ENCODE measurements around the gene C1R. TPM values are rescaled to one million over a fixed set of nuclear protein-coding genes. Genes with fewer than 3 reads are reported as not detected.

C1R gene
- total and polyA plus RNA-seq, 2 donors = 51.5 to 149 TPM

DNA sequence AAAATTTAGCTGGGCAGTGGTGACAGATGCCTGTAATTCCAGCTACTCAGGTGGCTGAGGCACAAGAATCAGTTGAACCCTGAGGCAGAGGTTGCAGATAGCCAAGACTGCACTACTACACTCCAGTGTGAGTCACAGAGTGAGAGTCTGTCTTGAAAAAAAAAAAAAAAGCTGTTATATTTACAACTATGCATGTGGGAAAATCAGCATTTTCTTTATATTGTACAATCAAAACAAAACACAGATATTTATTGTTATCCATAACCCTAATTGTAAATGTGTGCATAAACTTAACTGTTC is 12.5 kb downstream of the C1R start:
- H3K36me3 ChIP-seq (ENCODE audit: control insufficient read depth in 2 of 2, insufficient read depth in 2 of 2, low read length in 1 of 2) = no peaks in the 10 kb centered on the region
- no peaks in the 10 kb centered on the region for H3K4me1 ChIP-seq (ENCODE audit: control insufficient read depth in 2 of 2, insufficient read depth in 2 of 2, low read length in 2 of 2)
- H3K9me3 ChIP-seq (ENCODE audit: control insufficient read depth in 2 of 2, insufficient read depth in 1 of 2, low read length in 1 of 2) = no peaks in the 10 kb centered on the region
- DNase-seq (ENCODE audit: low read depth in 6 of 9, low spot score in 9 of 9) = no peak
- H3K27ac ChIP-seq (ENCODE audit: low read depth in 1 of 2, low read length in 1 of 2) = no peak overlapping the region
- H3K4me3 ChIP-seq (ENCODE audit: low read length in 2 of 2) = no peak overlapping the region
- H3K27me3 ChIP-seq (ENCODE audit: control insufficient read depth in 2 of 2, insufficient read depth in 1 of 2, low read length in 1 of 2) = no peaks in the 10 kb centered on the region

DNA sequence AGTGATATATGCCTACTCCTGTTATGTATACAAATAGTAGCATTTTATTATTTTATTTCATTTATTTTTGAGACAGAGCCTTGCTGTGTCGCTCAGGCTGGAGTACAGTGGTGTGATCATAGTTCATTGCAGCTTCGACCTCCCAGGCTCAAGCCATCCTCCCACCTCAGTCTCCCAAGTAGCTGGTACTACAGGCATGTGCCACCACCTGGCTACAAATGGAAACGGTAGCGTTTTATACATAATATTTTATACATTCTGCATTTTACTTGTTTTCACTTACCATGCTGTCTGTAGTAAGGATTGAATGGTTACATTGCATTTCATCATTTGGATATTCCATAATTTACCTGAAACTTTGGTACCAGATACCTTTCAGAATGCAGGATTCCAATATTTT is 14.1 kb downstream of the C1R start:
- Histone ChIP-seq H3K27me3 (ENCODE audit: control insufficient read depth in 2 of 2, insufficient read depth in 1 of 2, low read length in 1 of 2) (no peaks in the 10 kb centered on the region), H3K27ac (ENCODE audit: low read depth in 1 of 2, low read length in 1 of 2) (no peak overlapping the region), H3K4me1 (ENCODE audit: control insufficient read depth in 2 of 2, insufficient read depth in 2 of 2, low read length in 2 of 2) (no peaks in the 10 kb centered on the region), H3K36me3 (ENCODE audit: control insufficient read depth in 2 of 2, insufficient read depth in 2 of 2, low read length in 1 of 2) (no peaks in the 10 kb centered on the region), H3K4me3 (ENCODE audit: low read length in 2 of 2) (no peak overlapping the region), H3K9me3 (ENCODE audit: control insufficient read depth in 2 of 2, insufficient read depth in 1 of 2, low read length in 1 of 2) (no peaks in the 10 kb centered on the region)
- WGBS = 70% methylated on average over 4 of the region's 4 CpGs
- DNase-seq (ENCODE audit: low read depth in 6 of 9, low spot score in 9 of 9) = no peak

DNA sequence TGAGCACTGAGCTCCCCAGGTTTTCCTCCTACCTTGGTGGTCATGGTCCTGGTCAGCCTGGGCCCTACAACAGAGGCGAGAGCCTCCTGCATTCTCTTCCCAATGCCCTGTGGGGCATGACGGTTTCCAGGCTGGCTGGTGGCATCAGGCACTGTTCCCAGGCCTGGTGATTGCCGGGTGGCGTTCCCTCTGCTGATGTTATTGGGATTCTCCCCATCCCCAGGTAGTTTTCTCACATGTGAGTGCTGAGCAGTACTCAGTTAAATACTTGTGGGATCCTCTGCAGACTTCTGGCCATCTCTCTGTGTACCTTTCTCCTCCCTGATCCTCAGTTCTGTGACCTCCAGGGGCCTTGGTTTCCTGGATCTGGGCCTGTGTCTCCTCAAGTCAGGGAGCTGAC is 15.8 kb downstream of the C1R start:
- no peak for DNase-seq (ENCODE audit: low read depth in 6 of 9, low spot score in 9 of 9)
- Histone ChIP-seq H3K9me3 (ENCODE audit: control insufficient read depth in 2 of 2, insufficient read depth in 1 of 2, low read length in 1 of 2) (no peaks in the 10 kb centered on the region), H3K27me3 (ENCODE audit: control insufficient read depth in 2 of 2, insufficient read depth in 1 of 2, low read length in 1 of 2) (no peaks in the 10 kb centered on the region), H3K27ac (ENCODE audit: low read depth in 1 of 2, low read length in 1 of 2) (no peak overlapping the region), H3K4me3 (ENCODE audit: low read length in 2 of 2) (no peak overlapping the region), H3K4me1 (ENCODE audit: control insufficient read depth in 2 of 2, insufficient read depth in 2 of 2, low read length in 2 of 2) (no peaks in the 10 kb centered on the region), H3K36me3 (ENCODE audit: control insufficient read depth in 2 of 2, insufficient read depth in 2 of 2, low read length in 1 of 2) (no peaks in the 10 kb centered on the region)
- WGBS = 96% methylated on average over 4 of the region's 4 CpGs

DNA sequence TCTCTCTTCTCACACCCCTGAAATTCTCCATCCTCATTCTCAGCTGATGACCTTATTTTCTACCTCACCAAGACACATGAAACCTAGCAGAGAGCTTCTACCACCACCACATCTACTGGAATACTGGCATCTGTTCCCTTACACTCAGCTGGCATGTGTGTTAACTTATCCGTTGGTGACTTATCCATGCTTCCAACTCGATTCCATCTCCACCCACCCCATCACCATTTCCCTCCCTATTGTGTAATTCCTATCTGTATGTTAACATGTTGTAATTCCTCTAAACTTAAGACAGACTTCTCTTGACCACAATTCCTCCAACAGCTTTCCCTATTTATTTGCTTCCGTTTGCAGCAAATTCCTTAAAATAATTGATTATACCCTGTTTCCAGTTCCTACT is 16.3 kb downstream of the C1R start:
- Histone ChIP-seq H3K4me3 (ENCODE audit: low read length in 2 of 2) (no peak overlapping the region), H3K4me1 (ENCODE audit: control insufficient read depth in 2 of 2, insufficient read depth in 2 of 2, low read length in 2 of 2) (no peaks in the 10 kb centered on the region), H3K9me3 (ENCODE audit: control insufficient read depth in 2 of 2, insufficient read depth in 1 of 2, low read length in 1 of 2) (no peaks in the 10 kb centered on the region), H3K27me3 (ENCODE audit: control insufficient read depth in 2 of 2, insufficient read depth in 1 of 2, low read length in 1 of 2) (no peaks in the 10 kb centered on the region), H3K27ac (ENCODE audit: low read depth in 1 of 2, low read length in 1 of 2) (no peak overlapping the region), H3K36me3 (ENCODE audit: control insufficient read depth in 2 of 2, insufficient read depth in 2 of 2, low read length in 1 of 2) (no peaks in the 10 kb centered on the region)
- no peak for DNase-seq (ENCODE audit: low read depth in 6 of 9, low spot score in 9 of 9)
- WGBS = 94% methylated on average over 3 of the region's 3 CpGs

DNA sequence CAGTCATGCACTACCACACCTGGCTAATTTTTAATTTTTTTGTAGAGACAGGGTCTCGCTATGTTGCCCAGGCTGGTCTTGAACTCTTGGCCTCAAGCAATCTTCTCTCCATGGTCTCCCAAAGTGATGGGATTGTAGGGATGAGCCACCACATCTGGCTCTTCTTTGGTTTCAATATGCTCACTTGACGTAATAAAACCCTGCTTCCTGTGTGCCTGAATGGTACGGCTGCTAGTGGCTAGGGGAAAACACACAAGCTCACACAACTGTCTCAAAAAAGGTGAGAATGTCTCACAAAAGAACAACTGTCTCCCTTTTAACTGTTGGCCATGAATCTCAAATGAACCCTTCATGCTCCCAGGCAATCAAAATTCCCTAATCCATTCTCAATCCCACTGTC is 16.7 kb downstream of the C1R start:
- no peaks in the 10 kb centered on the region for H3K36me3 ChIP-seq (ENCODE audit: control insufficient read depth in 2 of 2, insufficient read depth in 2 of 2, low read length in 1 of 2)
- DNase-seq (ENCODE audit: low read depth in 6 of 9, low spot score in 9 of 9) = no peak
- no peaks in the 10 kb centered on the region for H3K9me3 ChIP-seq (ENCODE audit: control insufficient read depth in 2 of 2, insufficient read depth in 1 of 2, low read length in 1 of 2)
- WGBS = 84% methylated on average over 3 of the region's 3 CpGs
- no peaks in the 10 kb centered on the region for H3K27me3 ChIP-seq (ENCODE audit: control insufficient read depth in 2 of 2, insufficient read depth in 1 of 2, low read length in 1 of 2)
- no peak overlapping the region for H3K4me3 ChIP-seq (ENCODE audit: low read length in 2 of 2)
- no peak overlapping the region for H3K27ac ChIP-seq (ENCODE audit: low read depth in 1 of 2, low read length in 1 of 2)
- H3K4me1 ChIP-seq (ENCODE audit: control insufficient read depth in 2 of 2, insufficient read depth in 2 of 2, low read length in 2 of 2) = no peaks in the 10 kb centered on the region

DNA sequence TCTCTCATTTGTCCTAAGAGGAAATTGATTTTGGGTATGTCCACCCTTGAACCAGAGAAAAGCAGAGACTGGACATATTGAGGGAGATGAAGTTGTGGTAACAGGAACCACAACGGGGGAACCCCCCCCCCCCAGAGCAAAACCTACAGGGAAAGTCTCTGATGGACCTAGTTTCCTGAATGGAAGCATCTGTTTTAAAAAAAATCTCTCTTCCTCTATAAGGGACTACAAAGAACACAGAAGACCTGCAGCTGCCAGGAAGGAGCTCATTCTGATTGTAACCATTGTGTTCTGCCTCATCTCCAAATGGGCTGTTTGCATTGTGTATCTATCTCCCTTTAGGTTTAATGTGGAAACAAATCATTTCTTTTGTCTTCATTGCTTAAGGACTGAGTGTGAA is 18.3 kb downstream of the C1R start:
- 2% methylated on average over 1 of the region's 1 CpG for WGBS
- H3K4me1 ChIP-seq (ENCODE audit: control insufficient read depth in 2 of 2, insufficient read depth in 2 of 2, low read length in 2 of 2) = no peaks in the 10 kb centered on the region
- H3K27me3 ChIP-seq (ENCODE audit: control insufficient read depth in 2 of 2, insufficient read depth in 1 of 2, low read length in 1 of 2) = no peaks in the 10 kb centered on the region
- H3K4me3 ChIP-seq (ENCODE audit: low read length in 2 of 2) = no peak overlapping the region
- no peak overlapping the region for H3K27ac ChIP-seq (ENCODE audit: low read depth in 1 of 2, low read length in 1 of 2)
- H3K9me3 ChIP-seq (ENCODE audit: control insufficient read depth in 2 of 2, insufficient read depth in 1 of 2, low read length in 1 of 2) = no peaks in the 10 kb centered on the region
- DNase-seq (ENCODE audit: low read depth in 6 of 9, low spot score in 9 of 9) = no peak
- H3K36me3 ChIP-seq (ENCODE audit: control insufficient read depth in 2 of 2, insufficient read depth in 2 of 2, low read length in 1 of 2) = no peaks in the 10 kb centered on the region

DNA sequence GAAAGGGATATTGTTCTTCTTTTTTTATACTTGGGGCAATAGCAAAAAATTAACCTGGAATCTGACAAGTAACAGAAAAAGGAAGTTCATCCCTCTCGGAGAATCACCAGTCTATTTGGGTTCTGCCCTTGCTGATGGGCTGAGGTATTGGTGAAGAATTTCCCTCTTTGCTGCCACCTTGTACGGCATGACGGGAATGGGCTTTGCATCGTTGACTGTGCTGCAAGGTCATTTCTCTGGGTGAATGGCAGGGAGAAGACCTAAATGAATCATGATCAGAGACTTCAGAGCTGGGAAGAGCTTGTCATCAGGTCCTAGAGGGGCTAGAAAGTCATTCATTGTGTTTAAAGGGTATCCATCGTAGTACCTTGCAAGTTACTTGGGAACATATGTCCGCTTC is 19.7 kb downstream of the C1R start:
- H3K36me3 ChIP-seq (ENCODE audit: control insufficient read depth in 2 of 2, insufficient read depth in 2 of 2, low read length in 1 of 2) = no peaks in the 10 kb centered on the region
- WGBS = 96% methylated on average over 6 of the region's 6 CpGs
- no peaks in the 10 kb centered on the region for H3K4me1 ChIP-seq (ENCODE audit: control insufficient read depth in 2 of 2, insufficient read depth in 2 of 2, low read length in 2 of 2)
- no peak for DNase-seq (ENCODE audit: low read depth in 6 of 9, low spot score in 9 of 9)
- H3K27ac ChIP-seq (ENCODE audit: low read depth in 1 of 2, low read length in 1 of 2) = no peak overlapping the region
- no peaks in the 10 kb centered on the region for H3K27me3 ChIP-seq (ENCODE audit: control insufficient read depth in 2 of 2, insufficient read depth in 1 of 2, low read length in 1 of 2)
- H3K4me3 ChIP-seq (ENCODE audit: low read length in 2 of 2) = no peak overlapping the region
- H3K9me3 ChIP-seq (ENCODE audit: control insufficient read depth in 2 of 2, insufficient read depth in 1 of 2, low read length in 1 of 2) = no peaks in the 10 kb centered on the region

DNA sequence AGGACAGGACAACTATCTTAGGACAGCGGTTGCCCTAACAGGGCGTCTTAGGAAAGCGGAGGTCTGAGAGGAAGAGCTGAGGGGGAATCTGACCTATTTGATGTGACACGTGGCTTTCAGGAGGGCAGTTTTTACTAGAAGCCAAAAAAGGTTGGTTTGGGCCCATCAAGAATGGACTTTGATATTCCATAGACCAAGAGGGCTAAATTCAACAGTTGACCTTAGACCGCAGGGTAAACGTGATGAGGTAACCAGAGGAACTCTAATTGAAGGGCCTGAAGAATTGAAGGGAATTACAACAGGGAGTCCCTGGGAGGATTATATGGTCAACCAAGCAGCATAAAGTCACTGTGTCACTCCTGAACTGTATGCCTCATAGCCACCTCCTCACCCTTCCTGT is 20.2 kb downstream of the C1R start:
- H3K36me3 ChIP-seq (ENCODE audit: control insufficient read depth in 2 of 2, insufficient read depth in 2 of 2, low read length in 1 of 2) = no peaks in the 10 kb centered on the region
- H3K27me3 ChIP-seq (ENCODE audit: control insufficient read depth in 2 of 2, insufficient read depth in 1 of 2, low read length in 1 of 2) = no peaks in the 10 kb centered on the region
- no peaks in the 10 kb centered on the region for H3K9me3 ChIP-seq (ENCODE audit: control insufficient read depth in 2 of 2, insufficient read depth in 1 of 2, low read length in 1 of 2)
- H3K27ac ChIP-seq (ENCODE audit: low read depth in 1 of 2, low read length in 1 of 2) = no peak overlapping the region
- H3K4me1 ChIP-seq (ENCODE audit: control insufficient read depth in 2 of 2, insufficient read depth in 2 of 2, low read length in 2 of 2) = peaks cover 0 to 2% of the 10 kb centered on the region in 2 donors
- no peak overlapping the region for H3K4me3 ChIP-seq (ENCODE audit: low read length in 2 of 2)
- DNase-seq (ENCODE audit: low read depth in 6 of 9, low spot score in 9 of 9) = no peak
- WGBS = 96% methylated on average over 6 of the region's 6 CpGs

DNA sequence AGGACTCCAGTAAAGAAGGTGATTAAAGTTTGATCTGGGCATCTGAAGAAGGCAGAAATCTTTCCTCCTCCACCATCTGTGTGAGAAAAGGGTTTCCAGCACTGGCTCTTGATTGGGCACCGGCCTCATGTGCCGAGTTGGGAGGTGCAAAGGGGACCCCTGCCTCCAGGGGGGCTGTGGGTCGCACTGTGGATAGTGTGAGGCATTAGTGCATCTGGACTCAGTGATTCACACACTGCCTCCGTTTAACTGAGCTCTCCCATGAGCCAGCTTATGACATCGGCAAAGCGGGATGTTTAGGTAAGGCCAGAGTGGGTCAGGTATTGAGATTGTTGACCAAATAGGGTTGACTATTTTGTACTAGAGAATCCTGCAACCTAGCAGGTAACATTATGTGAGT is 22.9 kb downstream of the C1R start:
- DNase-seq (ENCODE audit: low read depth in 6 of 9, low spot score in 9 of 9) = no peak
- H3K4me3 ChIP-seq (ENCODE audit: low read length in 2 of 2) = no peak overlapping the region
- no peaks in the 10 kb centered on the region for H3K27me3 ChIP-seq (ENCODE audit: control insufficient read depth in 2 of 2, insufficient read depth in 1 of 2, low read length in 1 of 2)
- WGBS = 89% methylated on average over 6 of the region's 6 CpGs
- peaks cover 0 to 7% of the 10 kb centered on the region in 2 donors for H3K4me1 ChIP-seq (ENCODE audit: control insufficient read depth in 2 of 2, insufficient read depth in 2 of 2, low read length in 2 of 2)
- no peak overlapping the region for H3K27ac ChIP-seq (ENCODE audit: low read depth in 1 of 2, low read length in 1 of 2)
- H3K36me3 ChIP-seq (ENCODE audit: control insufficient read depth in 2 of 2, insufficient read depth in 2 of 2, low read length in 1 of 2) = no peaks in the 10 kb centered on the region
- no peaks in the 10 kb centered on the region for H3K9me3 ChIP-seq (ENCODE audit: control insufficient read depth in 2 of 2, insufficient read depth in 1 of 2, low read length in 1 of 2)

DNA sequence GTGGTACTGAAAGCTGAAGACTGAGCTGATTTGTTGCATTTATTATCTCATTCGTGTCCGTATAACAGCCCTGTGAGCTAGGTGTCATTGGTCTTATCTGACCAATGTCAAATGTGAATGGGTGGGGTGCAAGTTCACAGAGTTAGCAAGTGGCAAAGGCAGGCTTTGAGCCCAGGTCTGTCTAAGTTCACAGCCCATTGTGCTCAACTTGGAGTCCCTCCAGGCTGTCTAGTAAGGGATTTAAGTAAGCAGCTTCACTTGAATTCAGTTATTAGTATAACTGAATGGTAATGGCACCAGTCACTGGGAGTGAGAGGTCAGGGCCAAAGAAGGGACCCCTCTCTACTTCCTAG is 23.3 kb downstream of the C1R start:
- Histone ChIP-seq H3K9me3 (ENCODE audit: control insufficient read depth in 2 of 2, insufficient read depth in 1 of 2, low read length in 1 of 2) (no peaks in the 10 kb centered on the region), H3K27me3 (ENCODE audit: control insufficient read depth in 2 of 2, insufficient read depth in 1 of 2, low read length in 1 of 2) (no peaks in the 10 kb centered on the region), H3K27ac (ENCODE audit: low read depth in 1 of 2, low read length in 1 of 2) (no peak overlapping the region), H3K4me1 (ENCODE audit: control insufficient read depth in 2 of 2, insufficient read depth in 2 of 2, low read length in 2 of 2) (peaks cover 0 to 7% of the 10 kb centered on the region in 2 donors), H3K36me3 (ENCODE audit: control insufficient read depth in 2 of 2, insufficient read depth in 2 of 2, low read length in 1 of 2) (no peaks in the 10 kb centered on the region), H3K4me3 (ENCODE audit: low read length in 2 of 2) (no peak overlapping the region)
- no peak for DNase-seq (ENCODE audit: low read depth in 6 of 9, low spot score in 9 of 9)
- WGBS = 90% methylated on average over 2 of the region's 2 CpGs
